CD4-positive, CD25-positive, alpha-beta regulatory T cell (primary cell): ENCODE measurements around the gene GAS2L1. TPM values are rescaled to one million over a fixed set of nuclear protein-coding genes. Genes with fewer than 3 reads are reported as not detected.

ENCODE experiments used
- ATAC-seq, 2 donors: fragments of 150-1000 bp; cut with Tn5 transposase; one replicate each; pipeline ENCODE4 v1.10.0; 2021; ENCODE audit warnings: low read depth in 2 of 2, moderate number of reproducible peaks in 2 of 2, moderate library complexity in 1 of 2
- DNase-seq, 3 donors: peaks; one replicate each; pipeline versions ENCODE4 v3.0.0 to v3.0.0-alpha.2; 2012 to 2022; ENCODE audit warnings: mixed read lengths in 1 of 3
- H3K27ac ChIP-seq: one replicate; pipeline ENCODE4 v1.7.0; 2013; ENCODE audit warnings: mild to moderate bottlenecking, low read length; ENCODE audit not compliant: insufficient read depth, poor library complexity, severe bottlenecking
- H3K27me3 ChIP-seq: one replicate; pipeline ENCODE4 v1.7.0; 2013; ENCODE audit warnings: low read length; ENCODE audit not compliant: control insufficient read depth, insufficient read depth
- H3K36me3 ChIP-seq: one replicate; pipeline ENCODE4 v1.7.0; 2013; ENCODE audit warnings: mild to moderate bottlenecking, low read length, moderate library complexity; ENCODE audit not compliant: control insufficient read depth, insufficient read depth
- H3K4me1 ChIP-seq: 2 replicates; pipeline ENCODE4 v1.7.0; 2013; ENCODE audit warnings: mild to moderate bottlenecking, low read length; ENCODE audit not compliant: insufficient read depth, control insufficient read depth, poor library complexity, severe bottlenecking
- H3K4me3 ChIP-seq: one replicate; pipeline ENCODE4 v1.7.0; 2013; ENCODE audit warnings: low read depth, mild to moderate bottlenecking, low read length, moderate library complexity
- H3K9me3 ChIP-seq, 2 experiments: 1 replicate in 1 of 2; 2 replicates in 1 of 2; pipeline ENCODE4 v1.7.0; 2013; ENCODE audit warnings: low read length in 2 of 2, mild to moderate bottlenecking in 1 of 2, moderate library complexity in 1 of 2; ENCODE audit not compliant: control insufficient read depth in 2 of 2
- H3K27ac Mint-ChIP-seq, 3 donors: one replicate each; pipeline ENCODE4 v1.8.0; 2020 to 2022; ENCODE audit warnings: mild to moderate bottlenecking in 3 of 3, mixed read lengths in 3 of 3, moderate library complexity in 2 of 3
- H3K27me3 Mint-ChIP-seq: one replicate; pipeline ENCODE4 v1.8.0; 2022; ENCODE audit warnings: mild to moderate bottlenecking, mixed read lengths
- H3K36me3 Mint-ChIP-seq: one replicate; pipeline ENCODE4 v1.8.0; 2020; ENCODE audit warnings: mixed read lengths
- H3K4me1 Mint-ChIP-seq, 4 donors: one replicate each; pipeline ENCODE4 v1.8.0; 2020 to 2022; ENCODE audit warnings: mixed read lengths in 4 of 4, mild to moderate bottlenecking in 1 of 4
- H3K4me3 Mint-ChIP-seq, 4 donors: one replicate each; pipeline ENCODE4 v1.8.0; 2020 to 2022; ENCODE audit warnings: mild to moderate bottlenecking in 4 of 4, mixed read lengths in 4 of 4, moderate library complexity in 3 of 4
- H3K9me3 Mint-ChIP-seq, 7 donors: one replicate each; pipeline ENCODE4 v1.8.0; 2020 to 2022; ENCODE audit warnings: mixed read lengths in 7 of 7, mild to moderate bottlenecking in 3 of 7, moderate library complexity in 2 of 7
- polyA plus RNA-seq, 4 donors: library from polyadenylated mRNA; unstranded; fragments of 300-500 nt; fragmentation: Illumina TruSeq; gene quantifications; one replicate each; pipeline ENCODE4 v1.2.3, GENCODE V29; 2021
- total RNA-seq: library from RNA; stranded (reverse); gene quantifications from one replicate; pipeline ENCODE4 v1.2.3, GENCODE V29; 2022

The GAS2L1 gene
- total and polyA plus RNA-seq, 5 donors from 2014 or later, result 0.22 to 1.8 TPM; not detected in 3

DNA sequence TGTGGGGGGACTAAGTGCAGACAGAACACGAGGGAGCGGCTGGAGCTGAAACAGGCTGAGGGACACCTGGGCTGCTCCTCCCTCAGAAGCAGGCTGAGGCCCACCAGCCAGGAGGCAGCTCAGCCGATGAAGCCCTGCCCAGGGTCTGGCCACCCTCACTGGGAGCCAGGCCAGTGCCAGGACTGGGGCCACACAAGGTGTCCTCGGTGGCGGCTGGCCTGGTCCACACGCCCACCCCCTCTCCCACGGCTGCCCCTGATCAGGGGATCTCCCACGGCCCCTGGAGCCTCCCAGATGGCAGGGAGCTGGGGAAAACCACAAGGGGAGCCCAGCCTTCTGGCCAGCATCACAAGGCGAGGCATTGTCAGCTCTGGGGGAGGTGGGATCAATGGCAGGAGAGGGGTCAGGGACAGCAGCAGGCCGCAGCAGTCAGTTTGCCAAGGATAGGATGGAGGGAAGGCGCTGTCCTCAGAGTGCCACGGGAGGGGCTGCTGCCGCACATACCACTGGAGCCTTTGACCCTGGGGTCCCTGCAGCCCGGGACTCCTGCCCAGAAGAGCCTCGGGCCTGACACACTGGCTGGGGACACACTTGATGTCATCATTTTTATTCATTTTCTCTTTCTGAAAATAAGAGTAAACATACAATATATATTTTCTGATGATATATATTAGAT lies 20.8 kb downstream of the GAS2L1 start:
- no peaks in the 10 kb centered on the region for H3K27me3 Mint-ChIP-seq
- H3K9me3 Mint-ChIP-seq, result no peaks in the 10 kb centered on the region
- H3K9me3 ChIP-seq, result no peaks in the 10 kb centered on the region
- H3K27me3 ChIP-seq, result no peaks in the 10 kb centered on the region
- no peak overlapping the region for H3K27ac Mint-ChIP-seq
- DNase-seq (no peak), ATAC-seq (no peak)
- peaks cover 38% of the 10 kb centered on the region for H3K36me3 ChIP-seq
- H3K4me3 Mint-ChIP-seq, result no peak overlapping the region
- H3K36me3 Mint-ChIP-seq, result peaks cover 8% of the 10 kb centered on the region
- no peaks in the 10 kb centered on the region for H3K4me1 ChIP-seq
- peaks cover 0 to 4% (median 0%) of the 10 kb centered on the region in 4 donors for H3K4me1 Mint-ChIP-seq
- no peak overlapping the region for H3K4me3 ChIP-seq
- H3K27ac ChIP-seq, result no peak overlapping the region

DNA sequence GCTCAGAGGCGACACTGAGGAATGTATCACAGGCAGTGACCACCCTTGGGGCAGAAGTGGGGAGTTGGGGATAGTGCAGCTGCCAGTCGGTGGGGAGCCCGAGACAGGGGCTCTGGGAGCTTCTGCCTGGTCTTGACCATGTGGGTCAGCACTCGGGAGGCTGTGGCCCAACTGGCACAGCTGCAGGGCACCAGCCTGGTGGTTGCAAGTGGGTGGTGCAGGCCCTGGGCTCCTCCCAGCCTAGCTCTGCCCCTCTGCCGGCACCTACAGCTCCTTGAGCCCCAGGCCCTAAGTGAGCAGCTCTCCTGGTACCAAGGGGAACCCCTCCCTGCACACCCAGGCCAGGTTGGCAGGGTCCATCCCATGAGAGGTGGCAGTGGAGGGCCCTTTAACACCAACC lies 21.6 kb downstream of the GAS2L1 start:
- ATAC-seq (no peak), DNase-seq (no peak)
- no peak overlapping the region for H3K4me3 ChIP-seq
- peaks cover 8% of the 10 kb centered on the region for H3K36me3 Mint-ChIP-seq
- H3K36me3 ChIP-seq, result peaks cover 44% of the 10 kb centered on the region
- H3K27me3 ChIP-seq, result no peaks in the 10 kb centered on the region
- H3K27ac Mint-ChIP-seq, result no peak overlapping the region
- no peak overlapping the region for H3K27ac ChIP-seq
- H3K4me1 ChIP-seq, result no peaks in the 10 kb centered on the region
- H3K4me1 Mint-ChIP-seq, result peaks cover 0 to 4% (median 0%) of the 10 kb centered on the region in 4 donors
- H3K9me3 ChIP-seq, result no peaks in the 10 kb centered on the region
- no peaks in the 10 kb centered on the region for H3K9me3 Mint-ChIP-seq
- no peak overlapping the region for H3K4me3 Mint-ChIP-seq
- H3K27me3 Mint-ChIP-seq, result no peaks in the 10 kb centered on the region

DNA sequence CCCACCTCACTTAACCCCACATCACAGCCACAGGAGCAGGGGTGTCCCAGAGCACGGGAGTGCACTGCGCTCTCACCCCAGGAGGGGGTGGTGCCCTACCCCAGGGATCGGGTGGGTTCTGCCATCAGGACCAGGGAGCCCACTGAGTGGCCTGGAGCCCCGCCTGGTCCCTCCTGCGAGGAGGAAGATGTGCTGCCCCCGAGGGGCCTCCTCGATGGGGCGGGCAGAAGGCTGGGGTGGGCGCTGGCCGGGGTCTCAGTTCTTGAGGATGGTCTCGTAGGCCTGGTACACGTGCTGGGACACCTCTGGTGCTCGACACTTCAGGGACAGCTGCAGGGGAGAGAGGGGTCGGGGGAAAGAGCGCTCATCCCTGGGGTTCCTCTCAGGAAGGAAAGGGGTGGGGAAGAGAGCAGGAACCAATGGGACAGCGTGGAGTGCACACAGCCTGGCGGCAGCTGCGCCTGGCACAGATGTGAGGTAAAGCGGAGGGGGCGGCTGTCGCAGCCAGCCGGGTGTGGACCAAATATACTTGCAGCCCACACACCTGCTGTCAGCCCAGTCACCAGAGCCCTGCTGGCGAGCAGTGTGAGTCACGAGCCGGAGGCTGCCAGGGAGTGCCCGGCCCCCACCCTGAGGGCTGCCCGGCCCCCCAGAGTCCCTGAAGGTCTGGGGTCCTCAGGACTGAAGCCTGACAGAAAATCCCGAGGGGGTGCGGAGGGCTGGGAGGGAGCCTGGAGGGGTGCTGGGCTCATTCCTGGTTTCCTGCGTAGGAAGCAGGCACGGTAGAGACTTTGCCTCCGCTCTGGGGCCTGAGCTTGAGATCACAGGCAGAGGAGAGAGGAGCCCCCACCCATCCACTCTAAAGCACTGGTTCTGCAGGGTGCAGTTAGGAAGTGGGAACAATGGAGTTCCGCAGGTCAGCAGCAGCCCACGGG lies 22.4 kb downstream of the GAS2L1 start:
- Histone ChIP-seq H3K4me3 (no peak overlapping the region), H3K27ac (no peak overlapping the region), H3K36me3 (peaks cover 44% of the 10 kb centered on the region), H3K27me3 (no peaks in the 10 kb centered on the region), H3K4me1 (no peaks in the 10 kb centered on the region), H3K9me3 (no peaks in the 10 kb centered on the region)
- H3K4me1 Mint-ChIP-seq, result peaks cover 0 to under 1% (median 0%) of the 10 kb centered on the region in 4 donors
- no peaks in the 10 kb centered on the region for H3K9me3 Mint-ChIP-seq
- peaks cover 11% of the 10 kb centered on the region for H3K36me3 Mint-ChIP-seq
- DNase-seq (no peak), ATAC-seq (no peak)
- H3K4me3 Mint-ChIP-seq, result no peak overlapping the region
- no peak overlapping the region for H3K27ac Mint-ChIP-seq
- H3K27me3 Mint-ChIP-seq, result no peaks in the 10 kb centered on the region

DNA sequence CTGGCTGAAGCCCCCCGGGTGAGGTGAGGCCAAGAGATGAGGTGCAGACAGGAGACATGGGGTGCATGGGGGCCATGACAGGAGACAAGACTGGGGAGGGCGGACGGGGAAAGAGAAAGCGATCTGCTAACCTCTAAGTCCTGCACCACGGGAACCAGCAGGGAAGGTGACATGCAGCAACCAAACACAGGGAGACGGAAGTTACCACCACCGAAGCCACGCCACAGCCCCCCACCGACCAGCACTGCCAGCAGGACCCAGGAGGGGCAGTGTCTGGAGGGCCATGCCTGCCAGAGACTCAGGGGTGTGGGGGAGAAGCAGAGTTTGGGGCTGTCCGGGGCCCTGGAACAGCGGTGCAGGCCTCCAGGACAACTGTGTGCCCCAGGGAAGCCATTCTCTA lies 23.1 kb downstream of the GAS2L1 start:
- no peak for DNase-seq
- Histone ChIP-seq H3K36me3 (peaks cover 52% of the 10 kb centered on the region), H3K9me3 (no peaks in the 10 kb centered on the region), H3K4me1 (no peaks in the 10 kb centered on the region), H3K4me3 (no peak overlapping the region), H3K27ac (no peak overlapping the region), H3K27me3 (no peaks in the 10 kb centered on the region)
- no peak overlapping the region for H3K27ac Mint-ChIP-seq
- ATAC-seq, result no peak
- H3K4me1 Mint-ChIP-seq, result no peaks in the 10 kb centered on the region
- no peaks in the 10 kb centered on the region for H3K9me3 Mint-ChIP-seq
- no peak overlapping the region for H3K4me3 Mint-ChIP-seq
- H3K36me3 Mint-ChIP-seq, result peaks cover 11% of the 10 kb centered on the region
- H3K27me3 Mint-ChIP-seq, result no peaks in the 10 kb centered on the region

DNA sequence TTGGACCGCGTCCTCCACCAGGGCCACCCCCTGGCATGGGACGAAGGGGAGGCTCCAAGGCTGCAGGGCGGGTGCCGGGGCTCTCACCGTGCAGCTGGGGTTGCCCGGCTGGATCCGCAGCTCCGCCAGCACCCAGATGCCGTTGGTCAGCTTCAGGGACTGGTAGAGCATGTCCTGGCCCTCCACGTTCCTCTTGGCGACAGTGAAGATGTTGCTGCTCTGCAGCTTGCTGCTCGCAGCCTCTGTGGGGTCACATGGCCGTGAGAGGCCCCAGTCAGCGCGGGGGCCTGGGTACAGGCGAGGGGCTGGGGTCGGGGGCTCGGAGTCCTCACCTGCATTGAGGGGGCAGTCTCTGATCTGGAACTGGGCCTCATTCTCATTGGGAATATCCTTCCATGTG lies 23.8 kb downstream of the GAS2L1 start:
- Mint-ChIP-seq H3K36me3 (peaks cover 18% of the 10 kb centered on the region), H3K4me1 (no peaks in the 10 kb centered on the region)
- peaks cover 58% of the 10 kb centered on the region for H3K36me3 ChIP-seq

DNA sequence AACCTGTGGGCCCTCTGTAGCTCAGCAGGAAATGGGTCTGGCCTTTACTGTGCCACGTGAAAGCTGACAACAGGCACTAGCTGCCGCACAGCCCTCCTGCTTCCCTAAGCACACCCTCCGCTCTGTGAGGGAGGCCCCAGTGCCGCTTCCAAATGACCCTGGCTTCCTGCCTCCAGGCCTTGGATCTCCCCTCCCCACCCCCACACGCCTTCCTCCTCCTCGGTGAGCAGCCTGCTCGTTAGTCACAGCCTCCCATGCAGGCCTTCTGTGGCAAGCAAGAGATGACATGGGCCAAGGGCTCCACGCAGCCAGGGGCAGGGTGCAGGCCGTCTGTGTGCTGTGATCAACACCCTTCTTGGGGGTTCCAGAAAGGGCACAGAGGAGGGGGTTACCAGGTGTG lies 24.3 kb downstream of the GAS2L1 start:
- Mint-ChIP-seq H3K4me3 (no peak overlapping the region), H3K36me3 (peaks cover 22% of the 10 kb centered on the region), H3K27me3 (no peaks in the 10 kb centered on the region), H3K4me1 (no peaks in the 10 kb centered on the region), H3K27ac (no peak overlapping the region), H3K9me3 (no peaks in the 10 kb centered on the region)
- Histone ChIP-seq H3K27me3 (no peaks in the 10 kb centered on the region), H3K4me3 (no peak overlapping the region), H3K27ac (no peak overlapping the region), H3K36me3 (peaks cover 61% of the 10 kb centered on the region), H3K9me3 (no peaks in the 10 kb centered on the region), H3K4me1 (no peaks in the 10 kb centered on the region)
- DNase-seq, result no peak
- no peak for ATAC-seq

More for the DNA sequence above, 23.8 kb downstream of the GAS2L1 start:
- DNase-seq (no peak), ATAC-seq (no peak)
- Mint-ChIP-seq H3K4me3 (no peak overlapping the region), H3K27ac (no peak overlapping the region), H3K27me3 (no peaks in the 10 kb centered on the region), H3K9me3 (no peaks in the 10 kb centered on the region)
- Histone ChIP-seq H3K4me1 (no peaks in the 10 kb centered on the region), H3K4me3 (no peak overlapping the region), H3K9me3 (no peaks in the 10 kb centered on the region), H3K27ac (no peak overlapping the region), H3K27me3 (no peaks in the 10 kb centered on the region)

DNA sequence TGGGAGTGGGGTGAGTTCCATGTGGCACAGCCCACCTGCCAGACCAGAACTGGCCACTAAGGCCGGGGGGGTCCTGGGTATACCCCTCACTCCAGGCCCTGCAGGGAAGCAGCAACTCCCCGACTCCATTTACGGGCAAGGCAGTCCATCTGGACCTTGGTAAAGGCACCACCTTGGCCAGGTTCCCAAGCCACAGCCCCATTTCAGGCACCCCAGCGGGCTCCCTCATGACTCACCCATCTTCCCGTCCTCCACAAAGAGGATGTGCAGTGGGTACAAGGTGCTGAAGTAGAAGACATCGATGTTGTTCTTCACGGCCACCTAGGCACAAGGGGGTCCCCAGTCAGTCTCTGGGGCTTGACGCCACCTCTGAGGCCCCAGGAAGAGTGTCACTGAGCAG lies 24.8 kb downstream of the GAS2L1 start:
- DNase-seq (no peak), ATAC-seq (no peak)
- Mint-ChIP-seq H3K36me3 (peaks cover 27% of the 10 kb centered on the region), H3K4me1 (no peaks in the 10 kb centered on the region), H3K4me3 (no peak overlapping the region), H3K27me3 (no peaks in the 10 kb centered on the region), H3K27ac (no peak overlapping the region), H3K9me3 (no peaks in the 10 kb centered on the region)
- Histone ChIP-seq H3K36me3 (peaks cover 65% of the 10 kb centered on the region), H3K27ac (no peak overlapping the region), H3K27me3 (no peaks in the 10 kb centered on the region), H3K4me3 (no peak overlapping the region), H3K4me1 (no peaks in the 10 kb centered on the region), H3K9me3 (no peaks in the 10 kb centered on the region)
